Measurements from ENCODE around the gene IGF1R.

The IGF1R gene

GRCh38 chr15:98806275-98806895 lies 158.0 kb downstream of the IGF1R start:
- Histone ChIP-seq H4K20me1 (ENCODE audit: insufficient read depth, low read length) (peaks cover 38% of the 10 kb centered on the region), H3K27me3 (ENCODE audit: insufficient read depth, low read length, poor library complexity) (no peaks in the 10 kb centered on the region), H3K4me3 (ENCODE audit: low read depth in 1 of 2, low read length in 2 of 2) (no peak overlapping the region), H3K27ac (ENCODE audit: low read length) (no peak overlapping the region), H3K36me3 (ENCODE audit: insufficient read depth, low read length) (no peaks in the 10 kb centered on the region), H3K9me3 (ENCODE audit: insufficient read depth, low read length, severe bottlenecking) (no peaks in the 10 kb centered on the region), H2AFZ (ENCODE audit: low read depth, low read length) (no peak overlapping the region), H3K79me2 (ENCODE audit: insufficient read depth, low read length) (peaks cover 52% of the 10 kb centered on the region; the same call in 1 of the 2 replicates), H3K4me2 (ENCODE audit: insufficient read depth, low read length) (no peak overlapping the region), H3K9ac (ENCODE audit: low read depth, low read length) (no peak overlapping the region), H3K4me1 (ENCODE audit: insufficient read depth, low read length) (peaks cover 6% of the 10 kb centered on the region)
- DNase-seq, result no peak
- no peak for TF ChIP-seq CTCF (IDR thresholded peaks at IDR 0.05; ENCODE audit: borderline replicate concordance, extremely low read depth, low read length, poor library complexity, severe bottlenecking)
- no peak for TF ChIP-seq EZH2 (IDR thresholded peaks at IDR 0.05; ENCODE audit: borderline replicate concordance, low read depth, low read length, severe bottlenecking)
- no peak for ATAC-seq (ENCODE audit: insufficient read depth, low read depth)

GRCh38 chr15:98807262-98807661 lies 158.9 kb downstream of the IGF1R start:
- Histone ChIP-seq H3K79me2 (ENCODE audit: insufficient read depth, low read length) (peaks cover 45% of the 10 kb centered on the region; the same call in 1 of the 2 replicates), H3K27me3 (ENCODE audit: insufficient read depth, low read length, poor library complexity) (no peaks in the 10 kb centered on the region), H3K9me3 (ENCODE audit: insufficient read depth, low read length, severe bottlenecking) (no peaks in the 10 kb centered on the region), H4K20me1 (ENCODE audit: insufficient read depth, low read length) (peaks cover 29% of the 10 kb centered on the region; the same call in 1 of the 2 replicates), H2AFZ (ENCODE audit: low read depth, low read length) (no peak overlapping the region), H3K9ac (ENCODE audit: low read depth, low read length) (no peak overlapping the region), H3K27ac (ENCODE audit: low read length) (no peak overlapping the region), H3K4me3 (ENCODE audit: low read depth in 1 of 2, low read length in 2 of 2) (no peak overlapping the region), H3K4me2 (ENCODE audit: insufficient read depth, low read length) (no peak overlapping the region), H3K36me3 (ENCODE audit: insufficient read depth, low read length) (no peaks in the 10 kb centered on the region), H3K4me1 (ENCODE audit: insufficient read depth, low read length) (no peaks in the 10 kb centered on the region)
- TF ChIP-seq CTCF (IDR thresholded peaks at IDR 0.05; ENCODE audit: borderline replicate concordance, extremely low read depth, low read length, poor library complexity, severe bottlenecking), result no peak
- TF ChIP-seq EZH2 (IDR thresholded peaks at IDR 0.05; ENCODE audit: borderline replicate concordance, low read depth, low read length, severe bottlenecking), result no peak
- ATAC-seq (ENCODE audit: insufficient read depth, low read depth) (no peak), DNase-seq (no peak)

- Histone ChIP-seq H3K4me3 (ENCODE audit: low read depth in 1 of 2, low read length in 2 of 2) (no peak overlapping the region), H3K27me3 (ENCODE audit: insufficient read depth, low read length, poor library complexity) (no peaks in the 10 kb centered on the region), H3K27ac (ENCODE audit: low read length) (no peak overlapping the region), H3K9me3 (ENCODE audit: insufficient read depth, low read length, severe bottlenecking) (no peaks in the 10 kb centered on the region), H3K79me2 (ENCODE audit: insufficient read depth, low read length) (peaks cover 41% of the 10 kb centered on the region), H3K36me3 (ENCODE audit: insufficient read depth, low read length) (no peaks in the 10 kb centered on the region), H3K4me2 (ENCODE audit: insufficient read depth, low read length) (no peak overlapping the region), H3K4me1 (ENCODE audit: insufficient read depth, low read length) (no peaks in the 10 kb centered on the region), H4K20me1 (ENCODE audit: insufficient read depth, low read length) (peaks cover 27% of the 10 kb centered on the region; the same call in 1 of the 2 replicates), H3K9ac (ENCODE audit: low read depth, low read length) (no peak overlapping the region), H2AFZ (ENCODE audit: low read depth, low read length) (no peak overlapping the region)
- no peak for TF ChIP-seq EZH2 (IDR thresholded peaks at IDR 0.05; ENCODE audit: borderline replicate concordance, low read depth, low read length, severe bottlenecking)
- TF ChIP-seq CTCF (IDR thresholded peaks at IDR 0.05; ENCODE audit: borderline replicate concordance, extremely low read depth, low read length, poor library complexity, severe bottlenecking), result no peak
- no peak for DNase-seq
- ATAC-seq (ENCODE audit: insufficient read depth, low read depth), result no peak
Observed at GRCh38 chr15:98809273-98809672, 160.9 kb downstream of the IGF1R start.

Data from DND-41 (cell line).